ENCODE results near the gene EPN2.

DNA sequence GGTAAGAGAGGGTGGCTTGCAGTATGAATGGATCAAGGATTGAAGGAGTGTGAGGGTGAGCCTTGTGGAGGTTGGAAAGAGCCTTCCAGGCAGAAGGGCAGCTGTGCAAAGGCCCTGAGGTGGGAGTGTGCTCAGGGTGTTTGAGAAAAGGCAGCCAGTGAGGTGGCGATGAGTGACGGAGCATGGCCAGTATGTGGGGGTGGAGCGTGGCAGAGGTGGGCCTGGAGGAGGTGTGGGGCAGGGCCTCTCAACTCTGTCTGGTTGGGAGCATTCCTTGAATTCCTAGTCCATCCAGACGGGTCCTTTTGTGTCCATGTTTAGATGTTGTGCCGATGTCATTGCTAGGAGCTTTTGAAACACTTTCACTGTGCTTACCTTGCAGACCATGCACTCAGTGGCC is 51.3 kb downstream of the EPN2 start:
- TF ChIP-seq YY1 (IDR thresholded peaks at IDR 0.05; ENCODE audit: extremely low read depth, insufficient replicate concordance, low read depth, low read length) (no peak), CTCF (IDR thresholded peaks at IDR 0.05 in 2 of 3, conservative IDR thresholded peaks at IDR 0.05 in 1 of 3; ENCODE audit: borderline replicate concordance in 1 of 3, insufficient read depth in 1 of 3, low read depth in 2 of 3, low read length in 2 of 3) (no peak), POLR2AphosphoS5 (IDR thresholded peaks at IDR 0.05; ENCODE audit: low read depth, low read length) (no peak), POLR2A (IDR thresholded peaks at IDR 0.05; ENCODE audit: borderline replicate concordance, extremely low read depth, insufficient read depth, insufficient read length) (no peak), EZH2phosphoT487 (IDR thresholded peaks at IDR 0.05; ENCODE audit: borderline replicate concordance) (no peak), EZH2 (IDR thresholded peaks at IDR 0.05) (no peak), ZNF274 (IDR thresholded peaks at IDR 0.05; ENCODE audit: low read depth, low read length) (no peak), SRF (IDR thresholded peaks at IDR 0.05; ENCODE audit: low read depth) (no peak), SP1 (IDR thresholded peaks at IDR 0.05; ENCODE audit: low read depth) (no peak), ELF1 (IDR thresholded peaks at IDR 0.05; ENCODE audit: borderline replicate concordance, low read depth) (no peak)
- TF ChIP-seq, protein P1, sequence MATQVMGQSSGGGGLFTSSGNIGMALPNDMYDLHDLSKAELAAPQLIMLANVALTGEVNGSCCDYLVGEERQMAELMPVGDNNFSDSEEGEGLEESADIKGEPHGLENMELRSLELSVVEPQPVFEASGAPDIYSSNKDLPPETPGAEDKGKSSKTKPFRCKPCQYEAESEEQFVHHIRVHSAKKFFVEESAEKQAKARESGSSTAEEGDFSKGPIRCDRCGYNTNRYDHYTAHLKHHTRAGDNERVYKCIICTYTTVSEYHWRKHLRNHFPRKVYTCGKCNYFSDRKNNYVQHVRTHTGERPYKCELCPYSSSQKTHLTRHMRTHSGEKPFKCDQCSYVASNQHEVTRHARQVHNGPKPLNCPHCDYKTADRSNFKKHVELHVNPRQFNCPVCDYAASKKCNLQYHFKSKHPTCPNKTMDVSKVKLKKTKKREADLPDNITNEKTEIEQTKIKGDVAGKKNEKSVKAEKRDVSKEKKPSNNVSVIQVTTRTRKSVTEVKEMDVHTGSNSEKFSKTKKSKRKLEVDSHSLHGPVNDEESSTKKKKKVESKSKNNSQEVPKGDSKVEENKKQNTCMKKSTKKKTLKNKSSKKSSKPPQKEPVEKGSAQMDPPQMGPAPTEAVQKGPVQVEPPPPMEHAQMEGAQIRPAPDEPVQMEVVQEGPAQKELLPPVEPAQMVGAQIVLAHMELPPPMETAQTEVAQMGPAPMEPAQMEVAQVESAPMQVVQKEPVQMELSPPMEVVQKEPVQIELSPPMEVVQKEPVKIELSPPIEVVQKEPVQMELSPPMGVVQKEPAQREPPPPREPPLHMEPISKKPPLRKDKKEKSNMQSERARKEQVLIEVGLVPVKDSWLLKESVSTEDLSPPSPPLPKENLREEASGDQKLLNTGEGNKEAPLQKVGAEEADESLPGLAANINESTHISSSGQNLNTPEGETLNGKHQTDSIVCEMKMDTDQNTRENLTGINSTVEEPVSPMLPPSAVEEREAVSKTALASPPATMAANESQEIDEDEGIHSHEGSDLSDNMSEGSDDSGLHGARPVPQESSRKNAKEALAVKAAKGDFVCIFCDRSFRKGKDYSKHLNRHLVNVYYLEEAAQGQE (IDR thresholded peaks at IDR 0.05; ENCODE audit: low read depth): no peak
